ENCODE measurements around the gene PNPLA2.

Gene PNPLA2

DNA sequence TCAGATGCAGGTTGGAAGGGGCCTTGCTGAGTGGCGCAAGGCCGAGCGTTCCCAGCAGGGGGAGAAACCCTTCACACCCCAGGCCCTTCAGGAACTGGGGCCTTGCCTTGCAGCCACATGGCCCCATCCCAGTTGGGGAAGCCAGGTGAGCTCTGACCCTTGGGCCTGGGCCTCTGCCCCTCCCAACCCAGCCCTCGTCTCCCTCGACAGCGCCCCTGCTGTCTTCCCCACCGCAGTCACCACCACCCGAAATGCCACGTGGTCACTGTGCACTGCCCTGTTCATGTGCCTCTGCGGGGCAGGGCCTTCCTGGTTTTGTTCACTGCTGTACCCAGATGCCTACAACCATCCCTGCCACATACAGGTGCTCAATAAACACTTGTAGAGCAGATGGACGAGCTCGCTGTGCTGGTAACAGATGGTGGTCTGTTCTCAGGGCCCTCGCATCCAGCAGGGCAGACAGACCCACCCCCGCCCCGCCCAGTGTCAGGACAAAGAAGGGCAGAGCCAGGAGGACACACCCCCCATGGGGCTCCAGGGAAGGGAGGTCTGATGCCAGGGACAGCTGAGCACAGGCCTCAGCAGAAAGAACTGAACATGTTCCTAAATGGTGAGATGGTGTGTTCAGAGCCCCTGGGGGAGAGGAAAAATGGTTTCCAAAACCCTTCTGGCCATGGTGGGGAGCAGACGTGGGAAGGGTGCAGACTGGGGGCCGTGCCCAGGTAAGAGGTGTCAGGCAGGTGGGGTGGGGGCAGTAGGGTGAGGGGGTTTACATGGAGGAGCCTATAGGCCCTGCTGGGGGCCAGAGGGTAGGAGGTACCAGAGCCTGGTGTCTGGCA is 19.9 kb downstream of the PNPLA2 start:
- peaks cover 4% of the 10 kb centered on the region; the same call in 1 of the 2 replicates for H3K27me3 ChIP-seq (ENCODE audit: insufficient read depth, low read length)
- H3K36me3 ChIP-seq (ENCODE audit: insufficient read depth, low read depth, low read length) = peaks cover 43% of the 10 kb centered on the region
- H3K4me3 ChIP-seq (ENCODE audit: low read length) = no peak overlapping the region
- no peak overlapping the region for H3K27ac ChIP-seq (ENCODE audit: low read length)
- H3K9me3 ChIP-seq (ENCODE audit: insufficient read depth, low read depth, low read length) = no peaks in the 10 kb centered on the region
- no peak overlapping the region for H3K9ac ChIP-seq (ENCODE audit: low read depth, low read length)
- peaks cover 13% of the 10 kb centered on the region for H3K4me1 ChIP-seq (ENCODE audit: insufficient read depth, low read length)

DNA sequence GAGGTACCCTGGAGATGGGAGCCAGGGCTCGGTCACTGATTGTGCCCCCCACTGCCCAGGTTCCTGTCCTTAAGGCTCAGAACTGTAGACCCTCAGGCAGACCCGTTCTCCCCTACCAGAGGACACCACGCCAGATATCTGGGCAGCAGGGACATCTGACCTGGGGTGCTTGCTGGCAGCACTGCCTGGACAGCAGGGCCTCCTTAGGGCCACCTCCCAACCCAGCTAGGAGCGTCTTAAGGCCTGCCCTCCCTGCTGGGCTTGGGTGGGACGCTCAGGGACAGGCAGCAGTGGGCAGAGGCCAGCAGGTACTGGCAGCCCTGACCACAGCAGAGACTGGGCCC is 20.5 kb downstream of the PNPLA2 start:
- Histone ChIP-seq H3K9me3 (ENCODE audit: insufficient read depth, low read depth, low read length) (no peaks in the 10 kb centered on the region), H3K36me3 (ENCODE audit: insufficient read depth, low read depth, low read length) (peaks cover 43% of the 10 kb centered on the region), H3K27me3 (ENCODE audit: insufficient read depth, low read length) (no peaks in the 10 kb centered on the region), H3K27ac (ENCODE audit: low read length) (no peak overlapping the region), H3K4me1 (ENCODE audit: insufficient read depth, low read length) (peaks cover 10% of the 10 kb centered on the region), H3K9ac (ENCODE audit: low read depth, low read length) (no peak overlapping the region), H3K4me3 (ENCODE audit: low read length) (no peak overlapping the region)

DNA sequence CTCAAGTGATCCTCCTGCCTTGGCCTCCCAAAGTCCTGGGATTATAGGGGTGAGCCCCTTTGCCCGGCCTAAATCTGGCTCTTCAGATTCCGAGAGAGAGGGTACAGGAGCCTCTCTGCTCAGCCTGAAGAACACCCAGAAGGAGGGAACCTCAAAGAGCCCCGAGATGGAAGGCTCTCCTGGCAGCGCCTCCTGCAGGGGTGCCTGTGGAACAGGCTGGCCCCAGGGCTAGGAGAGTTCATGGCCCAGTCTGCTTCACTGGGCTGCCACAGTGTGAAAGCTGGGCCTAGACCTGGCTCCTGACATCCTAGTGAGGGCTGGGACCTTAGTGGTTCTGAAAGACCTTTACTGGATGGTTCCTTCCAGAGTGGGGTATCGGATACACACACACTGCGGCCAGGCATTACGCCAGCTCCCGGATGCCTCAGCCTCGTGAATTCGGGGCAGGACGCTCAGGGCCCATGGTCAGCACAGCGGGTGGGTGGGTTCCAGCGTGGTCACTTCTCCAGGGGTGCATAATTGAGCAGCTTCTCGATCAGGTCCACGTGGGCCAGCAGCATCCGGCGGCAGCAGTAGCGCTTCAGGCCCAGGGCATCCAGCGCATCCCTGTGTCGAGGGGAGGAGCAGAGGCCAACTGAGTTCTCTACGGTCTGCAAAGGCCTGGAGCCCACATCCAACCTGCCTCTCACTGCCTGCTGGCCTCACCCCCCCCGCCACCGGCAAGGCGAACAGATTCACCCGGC is 21.3 kb downstream of the PNPLA2 start:
- Histone ChIP-seq H3K36me3 (ENCODE audit: insufficient read depth, low read depth, low read length) (peaks cover 43% of the 10 kb centered on the region), H3K27me3 (ENCODE audit: insufficient read depth, low read length) (no peaks in the 10 kb centered on the region), H3K4me3 (ENCODE audit: low read length) (no peak overlapping the region), H3K9ac (ENCODE audit: low read depth, low read length) (no peak overlapping the region), H3K27ac (ENCODE audit: low read length) (no peak overlapping the region), H3K4me1 (ENCODE audit: insufficient read depth, low read length) (peaks cover 10% of the 10 kb centered on the region; the same call in 1 of the 2 replicates), H3K9me3 (ENCODE audit: insufficient read depth, low read depth, low read length) (no peaks in the 10 kb centered on the region)

DNA sequence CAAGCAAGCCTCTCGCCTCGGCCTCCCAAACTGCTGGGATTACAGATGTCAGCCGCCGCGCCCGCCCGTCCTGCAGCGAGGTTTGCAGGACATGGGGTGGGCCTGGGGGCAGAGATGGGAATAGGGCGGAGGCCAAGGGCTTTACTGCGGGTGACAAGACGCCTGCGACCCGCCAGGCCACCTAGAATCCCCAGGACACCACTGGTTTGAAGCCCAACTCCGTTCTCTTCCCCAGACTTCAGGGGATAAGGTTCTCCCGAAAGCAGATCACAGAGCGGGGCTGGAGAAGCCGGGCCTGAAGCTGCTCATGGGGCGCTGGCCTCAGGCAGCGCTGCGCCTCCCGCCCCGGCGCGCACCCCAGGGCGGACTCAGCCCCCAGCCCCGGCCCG is 23.3 kb downstream of the PNPLA2 start:
- Histone ChIP-seq H3K27me3 (ENCODE audit: insufficient read depth, low read length) (no peaks in the 10 kb centered on the region), H3K9ac (ENCODE audit: low read depth, low read length) (peak overlapping the region; percentile 86), H3K9me3 (ENCODE audit: insufficient read depth, low read depth, low read length) (no peaks in the 10 kb centered on the region), H3K27ac (ENCODE audit: low read length) (peak overlapping the region; percentile 81), H3K4me1 (ENCODE audit: insufficient read depth, low read length) (peaks cover 18% of the 10 kb centered on the region; the same call in 1 of the 2 replicates), H3K4me3 (ENCODE audit: low read length) (peak overlapping the region; percentile 96), H3K36me3 (ENCODE audit: insufficient read depth, low read depth, low read length) (peaks cover 37% of the 10 kb centered on the region)

DNA sequence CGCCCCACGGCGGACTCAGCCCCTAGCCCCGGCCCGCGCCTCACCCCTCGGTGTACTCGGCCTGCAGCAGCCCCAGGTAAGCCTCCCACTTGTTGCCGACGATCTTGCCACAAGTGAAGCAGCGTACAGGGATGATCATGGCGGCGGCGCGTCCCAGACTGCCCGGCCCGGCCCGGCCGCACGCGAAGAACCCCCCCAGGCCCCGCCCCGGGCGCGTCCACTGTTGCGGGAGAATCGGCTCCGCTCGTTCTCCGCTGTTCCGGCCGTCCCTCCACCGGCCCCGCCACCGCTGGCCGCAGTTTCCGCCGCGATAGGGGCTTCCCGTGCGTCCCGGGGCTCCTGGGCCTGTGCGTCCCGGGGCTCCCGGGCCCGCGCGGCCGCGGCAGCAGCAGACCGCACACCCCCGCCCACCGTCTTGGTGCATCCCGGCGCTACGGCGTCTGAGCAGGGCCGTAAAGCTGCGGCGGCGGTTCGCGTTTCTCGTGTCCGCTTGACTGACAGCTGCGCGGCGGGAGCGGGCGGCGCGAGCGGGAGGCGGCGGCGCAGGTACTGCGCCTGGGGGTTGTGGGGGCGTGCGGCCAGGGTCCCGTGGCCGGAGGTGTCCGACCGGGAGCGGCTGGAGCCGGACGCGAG is 23.8 kb downstream of the PNPLA2 start, which contains the start of the genes POLR2L and TSPAN4:
TSS of gene POLR2L (minus strand) at position 160 of the 633 bp plus-strand sequence. CDS start at position 139, 21 bp downstream.
TSS of gene TSPAN4 (plus strand) at position 483 of the 633 bp plus-strand sequence. CDS start 7,453 bp downstream, outside the sequence.
- Histone ChIP-seq H3K9me3 (ENCODE audit: insufficient read depth, low read depth, low read length) (no peaks in the 10 kb centered on the region), H3K9ac (ENCODE audit: low read depth, low read length) (peak within 1 kb of the TSS; percentile 86), H3K27me3 (ENCODE audit: insufficient read depth, low read length) (no peaks in the 10 kb centered on the region), H3K4me3 (ENCODE audit: low read length) (peak within 1 kb of the TSS; percentile 96), H3K27ac (ENCODE audit: low read length) (peak within 1 kb of the TSS; percentile 81), H3K36me3 (ENCODE audit: insufficient read depth, low read depth, low read length) (peaks cover 32% of the 10 kb centered on the region), H3K4me1 (ENCODE audit: insufficient read depth, low read length) (peaks cover 18% of the 10 kb centered on the region; the same call in 1 of the 2 replicates)

DNA sequence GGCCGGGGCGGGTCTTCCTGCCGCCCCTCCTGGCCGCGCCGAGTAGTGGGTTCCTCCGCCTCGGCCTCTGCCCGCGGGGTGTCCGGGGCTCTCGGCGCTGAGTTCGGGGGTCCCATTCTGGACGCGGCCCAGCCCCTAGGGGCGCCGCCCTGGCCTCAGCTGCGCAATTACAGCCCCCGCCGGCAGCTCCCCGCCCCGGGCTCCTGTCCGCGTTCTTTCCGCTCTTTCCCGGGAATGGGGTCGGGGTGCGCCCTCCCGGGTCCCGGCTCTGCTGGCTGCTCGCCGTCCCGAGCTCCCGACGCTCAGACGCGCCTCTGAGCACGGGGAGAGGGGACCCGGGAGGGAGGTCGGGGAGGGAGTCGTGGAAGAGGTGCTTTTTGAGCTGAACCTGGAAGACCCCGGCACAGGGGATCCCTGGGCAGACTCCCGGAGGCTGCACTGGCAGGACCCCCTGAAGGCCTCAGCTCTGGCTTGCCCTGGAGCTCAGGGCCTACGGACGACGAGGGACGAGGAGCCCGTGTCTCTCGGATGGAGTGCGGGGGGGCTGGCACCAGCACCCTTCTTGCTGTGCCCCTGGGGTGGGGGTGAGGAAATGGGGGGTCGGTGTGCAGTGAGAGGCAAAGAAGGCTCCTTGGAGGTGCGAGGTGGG is 24.5 kb downstream of the PNPLA2 start:
- no peak overlapping the region for H3K27ac ChIP-seq (ENCODE audit: low read length)
- peaks cover 26% of the 10 kb centered on the region for H3K36me3 ChIP-seq (ENCODE audit: insufficient read depth, low read depth, low read length)
- H3K9ac ChIP-seq (ENCODE audit: low read depth, low read length) = peak overlapping the region; percentile 77; the same call in 1 of the 2 replicates
- peak overlapping the region; percentile 96 for H3K4me3 ChIP-seq (ENCODE audit: low read length)
- peaks cover 18% of the 10 kb centered on the region; the same call in 1 of the 2 replicates for H3K4me1 ChIP-seq (ENCODE audit: insufficient read depth, low read length)
- no peaks in the 10 kb centered on the region for H3K9me3 ChIP-seq (ENCODE audit: insufficient read depth, low read depth, low read length)
- H3K27me3 ChIP-seq (ENCODE audit: insufficient read depth, low read length) = 0 out of 2 replicates have a peak, but pooled peaks cover under 1% of the 10 kb centered on the region

DNA sequence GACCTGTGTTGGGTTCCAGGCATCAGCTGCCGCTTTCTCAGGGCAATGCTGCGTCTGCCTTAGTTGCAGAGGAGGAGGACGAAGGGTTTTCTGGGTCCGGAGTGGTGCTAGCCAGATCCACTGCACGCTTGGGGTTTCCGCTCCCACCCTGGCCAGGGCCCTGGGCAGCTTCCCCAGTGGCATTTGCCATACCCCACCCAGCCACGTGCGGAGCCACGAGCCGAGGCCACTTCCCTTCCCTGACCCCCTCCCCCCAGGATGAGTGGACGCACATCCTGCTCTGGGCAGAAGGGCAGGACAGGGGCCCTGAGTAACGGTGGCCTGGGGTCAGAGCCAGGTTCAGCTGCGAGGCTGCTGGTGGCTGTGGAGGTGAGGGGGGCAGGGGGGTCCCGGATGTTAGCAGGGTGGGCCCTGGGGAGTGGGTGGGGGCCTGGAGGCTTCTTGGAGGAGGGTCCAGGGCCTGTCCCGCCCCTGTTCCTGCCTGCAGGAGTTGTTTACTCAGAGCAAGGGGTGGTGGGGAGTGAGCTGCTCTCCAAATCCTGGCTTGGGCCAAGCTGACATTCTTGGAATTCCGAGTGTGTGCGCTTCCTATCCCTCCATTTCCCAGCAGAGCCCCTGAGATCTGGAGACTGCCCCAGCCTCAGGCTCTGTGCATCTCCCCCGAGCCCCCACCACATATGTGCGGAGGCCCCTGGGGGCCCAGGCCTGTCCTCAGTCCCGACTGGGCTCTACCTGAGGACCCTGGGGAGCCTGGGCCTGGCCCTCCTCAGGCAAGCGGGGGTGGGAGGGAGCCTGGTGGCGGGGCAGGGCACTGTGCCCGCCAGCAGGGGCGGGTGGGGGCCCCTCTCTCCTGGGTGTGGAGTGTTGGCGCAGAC is 25.3 kb downstream of the PNPLA2 start:
- peak overlapping the region; percentile 77; the same call in 1 of the 2 replicates for H3K9ac ChIP-seq (ENCODE audit: low read depth, low read length)
- peaks cover 20% of the 10 kb centered on the region; the same call in 1 of the 2 replicates for H3K4me1 ChIP-seq (ENCODE audit: insufficient read depth, low read length)
- H3K36me3 ChIP-seq (ENCODE audit: insufficient read depth, low read depth, low read length) = peaks cover 19% of the 10 kb centered on the region
- peak overlapping the region; percentile 96 for H3K4me3 ChIP-seq (ENCODE audit: low read length)
- H3K9me3 ChIP-seq (ENCODE audit: insufficient read depth, low read depth, low read length) = no peaks in the 10 kb centered on the region
- peak overlapping the region; percentile 85 for H3K27ac ChIP-seq (ENCODE audit: low read length)
- H3K27me3 ChIP-seq (ENCODE audit: insufficient read depth, low read length) = peaks cover 9% of the 10 kb centered on the region

DNA sequence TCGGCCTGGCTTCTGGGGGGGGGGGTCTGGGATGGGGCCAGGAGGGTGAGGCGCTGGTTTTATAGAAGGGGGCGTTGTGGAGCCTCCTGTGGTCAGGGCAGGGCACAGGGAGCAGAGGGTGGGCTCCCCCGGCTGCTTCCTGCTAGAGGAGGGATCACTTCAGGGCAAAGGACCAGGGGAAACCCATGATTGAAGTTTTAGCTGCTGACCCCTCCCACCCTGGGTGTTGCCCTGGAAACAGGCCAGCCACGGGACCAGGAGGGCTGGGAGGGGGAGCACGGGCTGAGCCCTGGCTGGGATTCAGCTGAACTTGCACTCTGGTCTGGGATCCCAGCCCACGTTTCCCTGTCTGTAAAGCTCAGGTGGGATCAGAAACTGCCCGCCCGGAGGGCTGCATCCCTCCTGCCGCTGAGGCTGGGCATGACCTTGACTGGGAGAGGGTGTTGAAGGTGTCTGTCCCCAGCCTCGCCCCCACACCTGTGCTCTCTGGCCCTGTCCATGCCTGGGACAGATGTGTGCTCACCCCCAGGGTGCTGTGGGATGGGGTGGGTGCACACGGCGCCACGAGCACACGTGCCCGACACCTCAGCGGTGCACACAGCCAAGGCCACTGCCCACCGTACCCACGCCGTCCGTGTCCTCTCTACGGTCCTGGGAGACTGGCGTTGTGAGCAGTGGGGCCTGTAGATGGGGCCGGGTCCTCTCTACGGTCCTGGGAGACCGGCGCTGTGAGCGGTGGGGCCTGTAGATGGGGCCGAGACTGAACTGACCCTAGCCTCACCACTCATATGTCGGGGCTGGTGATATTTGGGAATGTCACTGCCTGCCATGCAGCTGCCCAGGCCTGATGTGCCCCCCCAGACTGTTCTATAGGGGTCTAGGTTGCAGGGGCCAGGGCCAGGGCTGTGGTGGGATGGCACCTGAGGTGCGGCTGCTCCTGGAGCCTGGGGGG is 26.3 kb downstream of the PNPLA2 start:
- no peak overlapping the region for H3K27ac ChIP-seq (ENCODE audit: low read length)
- H3K36me3 ChIP-seq (ENCODE audit: insufficient read depth, low read depth, low read length) = peaks cover 10% of the 10 kb centered on the region
- H3K4me1 ChIP-seq (ENCODE audit: insufficient read depth, low read length) = peaks cover 19% of the 10 kb centered on the region; the same call in 1 of the 2 replicates
- peak overlapping the region; percentile 77; the same call in 1 of the 2 replicates for H3K9ac ChIP-seq (ENCODE audit: low read depth, low read length)
- peaks cover 9% of the 10 kb centered on the region for H3K27me3 ChIP-seq (ENCODE audit: insufficient read depth, low read length)
- H3K4me3 ChIP-seq (ENCODE audit: low read length) = peak overlapping the region; percentile 96
- H3K9me3 ChIP-seq (ENCODE audit: insufficient read depth, low read depth, low read length) = no peaks in the 10 kb centered on the region

DNA sequence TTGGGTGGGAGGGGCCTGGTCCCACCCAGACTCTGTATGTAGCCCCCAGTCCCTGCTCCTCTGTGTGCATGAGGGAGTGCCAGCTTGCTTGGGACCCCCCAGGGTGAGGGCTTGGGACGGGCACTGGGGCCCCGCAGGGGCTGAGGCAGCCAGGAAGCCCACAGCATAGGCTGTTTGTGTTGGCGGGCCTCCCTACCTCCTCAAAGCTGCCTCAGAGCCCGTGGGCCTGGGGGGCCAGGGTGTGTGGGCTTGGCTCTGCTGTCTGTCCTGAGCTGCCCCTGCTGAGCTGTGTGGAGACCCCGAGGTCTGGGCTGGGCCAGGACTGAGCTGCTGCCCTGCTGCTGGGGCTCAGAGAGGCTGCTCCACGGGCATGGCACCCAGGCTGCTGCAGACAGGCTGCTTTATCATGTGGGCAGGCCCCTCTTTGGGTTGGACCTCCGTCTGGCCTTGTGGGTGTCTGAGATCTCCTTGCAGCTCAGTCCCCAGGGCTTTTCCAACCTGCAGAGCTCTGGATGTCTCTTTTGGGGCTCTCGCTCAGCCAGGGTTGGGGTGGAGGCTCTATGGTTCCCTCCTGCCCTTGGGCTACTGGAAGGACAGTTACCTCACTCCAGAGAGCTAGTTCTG is 27.3 kb downstream of the PNPLA2 start:
- H3K9me3 ChIP-seq (ENCODE audit: insufficient read depth, low read depth, low read length) = no peaks in the 10 kb centered on the region
- H3K9ac ChIP-seq (ENCODE audit: low read depth, low read length) = no peak overlapping the region
- H3K4me1 ChIP-seq (ENCODE audit: insufficient read depth, low read length) = peaks cover 17% of the 10 kb centered on the region
- H3K27ac ChIP-seq (ENCODE audit: low read length) = no peak overlapping the region
- no peak overlapping the region for H3K4me3 ChIP-seq (ENCODE audit: low read length)
- peaks cover 19% of the 10 kb centered on the region for H3K27me3 ChIP-seq (ENCODE audit: insufficient read depth, low read length)
- no peaks in the 10 kb centered on the region for H3K36me3 ChIP-seq (ENCODE audit: insufficient read depth, low read depth, low read length)

Data from iPS-20b (cell line).